HG03103 (cell line): Measurements from ENCODE around the gene SNAI3.

ENCODE experiments used
- ATAC-seq: cut with Tn5 transposase; IDR thresholded peaks from one replicate; pipeline ENCODE4 v1.9.1; 2021; ENCODE audit warnings: low read depth; ENCODE audit not compliant: unreplicated experiment

Gene SNAI3

DNA sequence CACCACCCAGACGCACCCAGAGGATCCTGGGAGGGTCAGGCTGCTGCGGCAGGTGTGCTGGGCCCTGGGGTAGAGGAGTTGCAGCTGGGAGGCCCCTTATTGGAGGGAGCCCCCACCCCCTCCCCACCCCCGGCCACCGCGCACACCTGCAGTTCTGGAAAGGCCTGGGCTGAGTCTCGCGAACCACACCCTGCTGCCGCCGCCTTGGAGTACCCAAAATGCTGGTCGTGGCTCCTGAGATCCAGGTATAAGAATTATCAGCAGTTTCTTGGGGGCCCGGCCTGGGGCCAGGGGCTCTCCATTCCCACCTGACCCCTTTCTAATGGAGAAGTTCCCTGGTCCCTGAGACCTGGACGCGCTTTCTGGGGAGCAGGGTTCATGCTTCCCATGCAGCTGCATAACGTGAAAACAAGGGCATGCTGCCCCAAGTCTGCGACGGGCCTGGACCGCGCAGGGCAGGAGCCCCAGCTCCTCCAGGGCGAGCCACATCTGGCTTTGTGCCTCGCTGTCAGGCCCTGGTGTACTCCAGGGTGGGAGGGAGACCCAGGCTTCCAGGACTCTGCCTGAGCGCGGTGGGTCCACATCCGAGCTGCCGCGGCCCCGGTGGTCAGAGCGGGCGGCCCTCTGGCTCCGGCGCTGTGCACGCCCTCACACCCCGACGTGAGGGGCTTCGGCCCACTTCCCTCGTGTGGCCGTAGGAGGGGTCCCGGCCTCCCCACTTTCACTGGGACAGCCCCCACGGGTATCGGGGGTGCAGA is 7.3 kb upstream of the SNAI3 start:
- no peak for ATAC-seq

DNA sequence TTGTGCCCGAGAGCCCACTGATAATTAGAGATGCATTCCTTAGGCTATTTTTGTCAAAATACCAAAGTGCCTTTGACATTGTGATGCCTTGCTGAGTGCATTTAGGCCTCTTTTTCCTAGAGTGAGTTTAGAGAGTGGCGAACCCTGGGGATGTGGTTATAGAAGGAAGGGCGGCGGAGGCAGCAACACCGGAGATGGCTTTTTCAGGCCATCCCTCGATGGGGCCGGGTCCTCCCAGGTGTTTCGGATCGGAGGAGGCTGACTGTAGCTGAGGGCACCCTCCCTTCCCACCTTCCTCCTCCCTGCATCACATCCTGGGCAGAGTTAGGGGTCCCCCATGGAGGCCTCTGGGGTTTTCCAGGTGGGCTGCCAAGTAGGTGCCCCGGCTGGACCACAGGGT is 6.6 kb upstream of the SNAI3 start:
- no peak for ATAC-seq

DNA sequence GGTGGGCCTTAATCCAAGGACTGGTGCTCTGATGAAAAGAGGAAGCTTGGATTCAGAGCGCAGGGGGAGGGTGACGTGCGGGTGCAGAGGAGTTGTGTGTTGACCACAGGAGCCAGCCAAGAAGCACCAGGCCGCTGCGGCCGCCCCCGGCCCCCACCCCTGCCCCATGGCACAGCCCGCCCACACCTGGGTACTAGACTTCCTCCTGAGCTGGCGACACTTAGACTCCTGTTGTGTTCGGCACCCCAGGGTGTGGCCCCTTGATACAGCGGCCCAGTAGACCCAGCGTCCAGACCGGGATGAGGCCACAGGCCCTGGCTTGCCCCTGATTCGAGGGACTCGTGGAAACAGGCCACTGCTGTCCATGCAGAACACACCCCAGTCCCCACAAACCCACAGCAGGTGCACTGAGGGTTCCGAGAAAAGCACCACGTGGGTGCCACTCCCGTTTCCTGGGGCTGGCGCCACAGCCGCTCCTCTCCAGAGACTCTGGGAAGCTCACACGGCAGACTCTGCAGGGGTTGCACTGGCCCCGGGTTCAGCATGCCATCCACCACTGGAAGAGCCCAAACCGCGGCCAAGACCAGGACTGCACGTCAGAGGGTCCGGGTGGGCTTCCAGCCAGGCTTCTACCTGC is 5.7 kb upstream of the SNAI3 start:
- ATAC-seq, result no peak

DNA sequence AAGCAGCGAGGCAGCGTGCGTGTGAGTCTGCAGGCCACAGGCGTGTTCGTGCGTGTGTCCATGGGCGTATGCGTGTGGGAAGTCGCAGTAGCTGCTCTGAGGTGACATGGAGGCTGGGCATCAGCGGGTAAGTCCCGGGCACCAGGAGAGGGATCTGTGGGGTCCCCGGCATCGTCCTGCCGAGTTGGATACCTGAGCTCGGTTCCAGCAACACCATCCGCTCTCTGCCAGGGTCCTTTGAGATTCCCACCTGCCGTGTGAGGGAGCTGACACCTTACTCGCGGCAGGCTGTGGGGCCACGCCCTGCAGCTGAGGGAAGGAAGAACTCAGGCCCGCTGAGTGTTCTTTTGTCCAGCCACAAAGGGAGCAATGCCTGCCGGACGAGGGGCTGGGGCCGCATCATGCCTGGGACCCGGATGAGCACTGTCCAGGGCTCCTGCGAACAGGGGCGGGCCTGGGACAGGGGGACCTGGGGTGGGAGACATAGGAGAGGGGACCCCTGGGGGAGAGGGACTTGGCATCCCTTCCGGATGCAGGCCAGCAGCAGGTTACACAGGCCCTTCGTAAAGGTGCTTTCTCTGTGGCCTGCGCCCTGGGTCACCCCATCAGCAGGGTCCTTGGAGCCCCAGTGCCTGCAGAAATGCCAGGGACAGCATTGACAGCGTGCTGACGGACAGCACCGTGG is 5.0 kb upstream of the SNAI3 start:
- ATAC-seq, result no peak

DNA sequence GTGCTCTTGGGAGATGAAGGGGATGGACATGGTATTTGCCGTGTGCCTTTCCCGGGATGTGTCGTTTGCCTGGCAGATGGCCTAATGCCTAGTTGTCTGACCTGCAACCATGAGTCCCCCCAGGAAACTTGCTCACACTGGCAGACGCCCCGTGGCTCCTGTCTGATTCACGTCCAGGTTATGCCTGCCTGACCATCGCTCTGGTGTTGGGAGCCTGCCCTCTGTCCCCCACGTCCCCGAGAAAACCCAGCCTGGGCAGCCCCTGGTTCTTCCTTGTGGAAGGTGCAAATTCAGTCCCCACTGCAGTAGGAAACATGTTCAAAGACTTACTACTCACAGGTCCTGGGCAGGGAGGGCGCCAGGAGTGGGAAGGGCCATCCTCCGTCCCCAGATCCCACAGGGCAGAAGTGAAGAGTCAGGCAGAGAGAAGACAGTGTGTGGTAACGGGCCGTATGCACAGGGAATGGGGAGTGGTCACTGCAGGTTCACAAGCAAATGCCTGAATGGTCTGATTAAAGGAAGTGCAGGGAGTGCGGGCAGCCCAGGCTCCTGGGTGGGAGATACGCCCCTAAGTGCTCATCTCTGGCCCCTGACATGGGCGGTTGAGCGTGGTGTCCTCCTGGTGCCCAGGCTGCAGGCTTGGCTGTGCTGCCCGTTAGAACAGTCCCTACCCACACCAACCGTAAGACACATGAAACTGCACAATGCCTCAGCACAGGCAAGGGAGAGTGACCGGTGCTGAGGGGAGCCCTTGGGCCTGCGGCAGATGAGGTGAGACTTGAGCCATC is 4.2 kb upstream of the SNAI3 start:
- no peak for ATAC-seq

DNA sequence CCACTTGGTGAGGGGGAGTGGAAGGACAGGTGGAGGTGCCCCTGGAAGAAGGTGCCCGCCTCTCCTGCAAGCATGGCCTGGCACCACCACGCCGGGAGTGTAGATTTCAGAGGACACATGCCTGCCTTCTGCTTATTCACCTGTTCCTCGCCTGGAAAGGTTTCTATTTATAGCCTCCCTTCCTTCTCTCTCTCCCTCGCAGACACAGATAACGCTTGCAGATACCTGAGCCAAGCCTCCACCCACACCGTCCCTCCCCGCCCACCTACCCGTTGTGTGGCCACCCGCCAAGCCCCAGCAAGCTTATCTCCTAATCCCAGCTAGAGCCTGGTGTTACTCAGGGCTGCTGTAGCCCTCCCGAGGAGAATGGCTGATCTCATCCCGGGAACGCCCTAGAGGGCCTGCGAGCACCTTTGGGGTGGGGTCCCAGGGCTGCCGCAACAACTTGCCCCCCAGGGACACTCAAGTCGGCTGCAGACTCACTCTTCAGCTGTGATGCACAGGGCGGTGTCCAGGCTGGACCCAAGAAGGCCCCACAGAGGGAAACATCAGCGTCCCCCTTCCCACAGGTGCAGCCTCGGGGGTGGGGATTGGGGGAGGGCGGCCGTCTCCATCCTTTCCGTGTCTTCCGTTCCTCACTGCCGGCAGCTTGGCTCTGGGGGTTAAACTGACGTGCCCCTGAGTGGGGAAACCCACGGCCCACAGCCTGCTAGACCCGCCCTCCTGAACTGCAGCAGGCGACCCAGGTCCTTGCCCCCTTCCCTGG is 1.9 kb upstream of the SNAI3 start:
- ATAC-seq, result no peak

DNA sequence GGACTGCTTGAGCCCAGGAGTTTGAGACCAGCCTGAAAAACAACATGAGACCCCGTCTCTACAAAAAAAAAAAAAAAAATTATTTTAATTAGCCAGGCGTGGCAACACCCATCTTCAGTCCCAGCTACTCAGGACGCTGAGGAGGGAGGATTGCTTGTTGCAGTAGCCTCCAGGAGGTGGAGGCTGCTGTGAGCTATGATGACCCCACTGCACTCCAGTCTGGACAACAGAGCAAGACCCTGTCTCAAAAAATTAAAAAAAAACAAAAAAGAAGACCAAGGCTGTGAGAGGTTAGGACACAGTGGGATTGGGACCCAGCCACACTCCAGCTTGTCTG is 1.3 kb upstream of the SNAI3 start:
- no peak for ATAC-seq

DNA sequence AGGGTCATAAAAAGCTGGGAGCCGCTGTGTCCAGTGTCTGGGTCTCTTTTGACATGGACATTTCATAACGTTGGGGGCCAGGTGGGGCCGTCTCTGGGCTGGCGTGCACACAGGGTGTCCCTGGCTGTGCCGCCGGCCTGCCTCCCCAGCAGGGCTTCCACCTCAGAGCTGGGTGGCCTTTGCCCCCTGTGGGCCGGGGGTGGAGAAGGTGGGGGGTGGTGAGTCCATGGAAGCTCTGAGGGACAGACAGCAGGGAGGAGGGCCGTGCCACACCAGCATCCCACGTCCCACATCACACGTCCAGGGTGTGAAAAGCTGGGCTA is 908 bp upstream of the SNAI3 start:
- ATAC-seq, result no peak

DNA sequence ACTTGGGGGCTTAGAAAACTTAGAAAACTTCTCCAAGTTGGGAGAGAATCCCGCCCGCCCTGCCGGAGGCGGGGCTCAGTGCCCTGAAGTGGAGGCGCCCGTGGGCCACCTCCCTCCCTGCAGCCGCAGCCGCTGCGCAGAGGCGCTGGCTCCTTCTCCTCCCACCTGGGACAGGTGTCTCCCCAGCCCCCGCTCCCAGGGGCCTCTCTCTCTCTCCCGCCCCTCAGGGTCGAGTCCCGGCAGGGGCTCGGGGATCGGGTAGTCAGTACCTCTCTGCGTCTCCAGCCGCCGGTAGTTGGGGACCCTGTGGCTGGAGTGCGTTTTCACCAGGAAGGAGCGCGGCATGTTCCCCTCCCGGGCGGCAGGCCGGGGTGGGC is 257 bp downstream of the SNAI3 start:
- ATAC-seq, result no peak

DNA sequence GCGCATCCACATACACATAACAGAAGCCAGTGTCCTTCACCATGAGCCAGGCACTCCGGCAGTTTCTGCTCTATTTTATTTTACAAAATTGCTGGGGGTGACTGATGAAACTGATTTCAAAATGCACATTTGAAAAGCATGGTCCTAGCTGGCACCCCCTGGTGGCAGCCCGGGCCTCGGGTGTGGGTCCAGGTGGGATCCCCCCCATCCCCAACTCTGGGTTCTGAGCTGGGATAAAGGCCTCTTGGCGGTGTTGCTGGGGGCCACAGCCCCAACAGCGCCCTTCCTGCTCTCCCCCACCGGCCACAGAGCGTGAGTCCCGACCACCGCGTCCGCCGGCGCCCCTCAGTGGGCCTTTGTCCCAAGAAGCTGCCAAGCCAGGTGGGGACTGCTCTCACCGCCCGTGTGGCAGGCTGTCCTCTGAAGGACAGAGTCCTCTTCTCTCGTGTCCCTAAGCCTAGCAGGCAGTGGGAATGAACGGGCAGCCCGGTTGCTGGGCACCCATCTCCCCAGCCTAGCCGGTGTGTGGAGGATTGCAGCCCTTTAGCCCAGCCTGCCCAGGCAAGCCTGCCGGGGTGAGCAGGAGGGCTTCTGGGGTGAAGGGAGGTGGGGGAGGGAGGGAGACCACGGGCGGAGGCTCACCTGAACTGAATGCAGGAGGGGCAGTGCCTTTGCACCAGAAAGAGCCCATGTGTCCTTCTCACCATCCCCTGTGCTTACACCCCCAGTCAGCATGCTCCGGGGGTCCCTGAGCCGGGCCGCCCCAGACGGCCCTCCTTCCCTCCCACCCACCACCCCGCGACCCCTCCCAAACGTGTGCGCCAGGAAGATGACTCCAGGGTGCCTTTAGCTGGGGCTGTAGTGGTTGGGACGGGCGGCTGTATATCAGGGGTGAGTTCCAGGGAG is 898 bp downstream of the SNAI3 start:
- ATAC-seq, result no peak

DNA sequence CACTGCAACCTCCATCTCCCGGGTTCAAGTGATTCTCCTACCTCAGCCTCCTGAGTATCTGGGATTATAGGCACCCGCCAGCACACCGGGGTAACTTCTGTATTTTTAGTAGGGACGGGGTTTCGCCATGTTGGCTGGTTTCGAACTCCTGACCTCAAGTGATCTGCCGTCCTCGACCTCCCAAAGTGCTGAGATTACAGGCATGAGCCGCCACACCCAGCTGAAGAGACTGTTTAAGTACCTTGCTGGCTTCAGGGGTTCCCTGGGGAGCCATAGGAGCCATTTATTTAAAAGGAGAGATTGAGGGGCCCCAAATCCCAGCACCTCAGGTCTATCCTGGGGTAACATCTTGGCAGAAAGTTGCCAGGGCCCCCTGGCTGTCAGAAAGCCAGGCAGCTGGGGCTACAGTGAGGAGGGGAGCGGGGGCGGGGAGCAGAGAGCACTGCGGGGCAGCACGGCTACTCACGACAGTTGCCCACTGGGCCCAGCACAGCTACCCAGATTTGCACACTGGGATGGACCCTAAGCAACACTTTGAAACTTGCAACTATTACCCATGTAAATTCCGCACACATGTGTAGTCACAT is 1.6 kb downstream of the SNAI3 start:
- ATAC-seq, result no peak

DNA sequence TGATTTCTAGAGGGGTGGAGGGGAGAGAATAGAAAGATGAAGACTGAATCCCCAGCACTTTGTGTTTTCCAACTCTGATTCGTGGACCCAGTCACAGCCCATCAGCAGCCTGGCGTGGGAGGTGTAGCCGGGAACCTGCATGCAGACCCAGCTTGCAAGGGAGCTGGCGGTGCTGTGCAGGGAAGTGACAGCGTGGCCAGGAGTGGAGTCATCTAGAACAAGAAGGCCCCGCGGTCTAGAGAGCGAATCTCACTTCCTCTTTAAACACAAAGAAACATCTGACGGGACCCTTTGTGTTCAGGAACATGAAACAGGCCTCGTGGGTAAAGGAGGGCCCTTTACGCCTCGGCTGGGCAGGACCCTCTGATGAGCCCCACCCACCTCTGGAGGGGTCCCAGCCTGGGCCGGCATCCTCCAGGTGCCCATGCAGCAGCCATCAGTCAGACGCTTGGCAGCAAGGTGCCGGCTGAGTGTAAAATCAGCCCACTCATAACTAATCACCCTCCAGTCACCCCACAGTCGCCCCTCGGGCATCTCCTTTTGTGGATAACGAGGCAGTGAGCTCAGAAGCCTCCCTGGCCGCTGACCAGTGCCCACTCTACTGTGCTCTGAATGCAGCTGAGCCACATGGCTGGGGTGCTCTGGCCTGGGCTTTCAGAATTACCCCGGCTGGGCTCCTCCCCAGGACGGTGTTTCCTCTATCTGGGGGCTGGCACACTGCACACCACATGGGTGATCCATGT is 4.4 kb downstream of the SNAI3 start:
- ATAC-seq, result peak; percentile 71

DNA sequence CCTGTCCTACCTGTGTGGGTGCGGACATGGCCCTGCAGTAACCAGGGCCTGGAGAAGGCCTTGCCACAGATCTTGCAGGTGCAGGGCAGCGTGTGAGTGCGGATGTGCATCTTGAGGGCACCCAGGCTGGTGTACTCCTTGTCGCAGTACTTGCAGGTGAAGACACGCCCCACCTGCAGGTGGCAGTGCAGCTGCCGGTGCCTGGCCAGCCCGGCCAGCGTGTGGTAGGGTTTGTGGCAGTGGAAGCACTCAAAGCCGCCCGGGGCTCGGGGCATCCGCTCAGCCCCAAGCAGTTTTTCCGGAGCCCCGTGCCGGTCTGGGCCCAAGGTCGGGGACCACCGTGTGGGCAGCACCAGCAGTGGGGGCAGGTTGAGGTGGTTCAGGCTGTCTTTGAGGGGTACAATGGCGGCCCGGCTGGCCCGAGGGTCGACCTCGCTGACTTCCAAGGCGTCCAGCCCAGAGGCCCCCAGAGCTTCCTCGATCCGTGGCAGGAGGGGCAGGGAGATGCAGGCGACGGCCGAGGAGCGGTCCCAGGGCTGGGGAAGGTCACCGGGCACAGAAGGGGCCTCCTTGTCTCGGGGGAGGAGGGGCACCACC is 5.1 kb downstream of the SNAI3 start:
- peak; percentile 6 for ATAC-seq

DNA sequence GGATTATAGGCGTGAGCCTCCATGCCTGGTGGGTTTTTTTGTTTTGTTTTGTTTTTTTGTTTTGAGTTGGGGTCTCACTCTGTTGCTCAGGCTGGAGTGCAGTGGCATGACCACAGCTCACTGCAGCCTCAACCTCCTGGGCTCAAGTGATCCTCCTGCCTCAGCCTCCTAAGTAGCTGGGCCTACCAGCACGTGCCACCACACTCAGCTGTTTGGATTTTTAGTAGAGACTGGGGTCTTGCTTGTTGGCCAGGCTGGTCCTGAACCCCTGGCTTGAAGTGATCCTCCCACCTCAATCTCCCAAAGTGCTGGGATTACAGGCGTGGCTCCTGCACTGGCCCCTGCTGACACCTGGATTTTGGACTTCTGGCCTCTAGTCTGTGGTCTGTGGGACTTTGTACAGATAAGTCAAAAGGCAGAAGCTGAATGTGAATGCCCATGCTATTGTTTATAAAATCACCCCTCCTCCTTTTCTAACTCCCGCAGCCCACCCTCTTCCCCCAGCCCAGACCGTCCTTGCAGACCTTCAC is 5.7 kb downstream of the SNAI3 start:
- no peak for ATAC-seq

DNA sequence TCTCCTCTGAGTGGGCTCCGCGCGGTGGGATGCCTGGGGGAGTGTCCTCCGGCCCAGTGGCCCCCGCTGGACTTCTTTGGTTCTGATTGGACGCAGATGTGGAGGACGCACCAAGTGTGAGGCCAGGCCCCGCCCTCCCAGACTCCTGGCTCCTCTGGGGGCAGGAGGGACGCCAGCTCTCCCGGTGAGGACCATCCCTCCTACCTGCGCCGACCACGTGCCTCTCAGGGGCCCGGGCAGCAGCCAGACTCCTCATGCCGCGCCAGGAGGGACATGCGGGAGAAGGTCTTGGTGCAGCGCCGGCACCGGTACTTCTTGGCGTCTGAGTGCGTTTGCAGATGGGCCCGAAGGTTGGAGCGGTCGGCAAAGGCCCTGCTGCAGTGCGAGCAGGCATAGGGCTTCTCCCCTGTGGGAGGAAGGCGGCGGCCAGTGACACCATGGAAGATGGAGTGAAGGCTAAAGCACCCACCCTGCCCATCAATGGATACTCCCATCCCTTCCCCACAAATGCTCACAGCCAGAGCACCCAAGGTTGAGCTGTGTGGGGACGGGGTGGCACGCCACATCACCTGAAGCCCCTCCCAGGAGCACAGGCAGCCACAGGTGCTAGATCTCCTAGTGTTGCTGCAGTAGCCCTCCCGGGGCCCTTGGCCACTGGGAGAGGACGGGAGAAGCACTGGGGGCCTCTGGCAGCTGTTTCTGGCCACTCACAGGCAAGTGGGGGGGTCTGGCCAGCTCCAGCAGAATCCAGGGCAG is 7.9 kb downstream of the SNAI3 start:
- ATAC-seq, result no peak

DNA sequence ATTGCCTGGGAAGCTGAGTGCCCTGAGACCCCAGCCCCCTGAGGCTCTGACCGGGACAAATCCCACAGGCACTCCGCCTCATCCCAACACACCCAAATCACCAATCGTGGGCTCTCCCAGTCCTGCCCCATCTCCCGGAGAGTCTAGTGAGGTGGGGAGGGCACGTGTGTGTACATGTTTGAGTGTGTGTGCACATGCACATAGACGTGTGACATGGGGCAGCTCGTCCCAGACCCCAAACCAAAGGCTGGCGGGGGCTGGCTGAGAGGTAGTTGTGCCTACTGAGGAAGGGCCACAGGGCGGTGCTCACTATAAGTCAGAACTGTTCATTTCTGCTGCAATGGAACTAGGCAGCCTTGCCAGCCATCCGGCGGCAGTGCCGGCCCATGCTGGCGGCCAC is 8.6 kb downstream of the SNAI3 start:
- no peak for ATAC-seq

DNA sequence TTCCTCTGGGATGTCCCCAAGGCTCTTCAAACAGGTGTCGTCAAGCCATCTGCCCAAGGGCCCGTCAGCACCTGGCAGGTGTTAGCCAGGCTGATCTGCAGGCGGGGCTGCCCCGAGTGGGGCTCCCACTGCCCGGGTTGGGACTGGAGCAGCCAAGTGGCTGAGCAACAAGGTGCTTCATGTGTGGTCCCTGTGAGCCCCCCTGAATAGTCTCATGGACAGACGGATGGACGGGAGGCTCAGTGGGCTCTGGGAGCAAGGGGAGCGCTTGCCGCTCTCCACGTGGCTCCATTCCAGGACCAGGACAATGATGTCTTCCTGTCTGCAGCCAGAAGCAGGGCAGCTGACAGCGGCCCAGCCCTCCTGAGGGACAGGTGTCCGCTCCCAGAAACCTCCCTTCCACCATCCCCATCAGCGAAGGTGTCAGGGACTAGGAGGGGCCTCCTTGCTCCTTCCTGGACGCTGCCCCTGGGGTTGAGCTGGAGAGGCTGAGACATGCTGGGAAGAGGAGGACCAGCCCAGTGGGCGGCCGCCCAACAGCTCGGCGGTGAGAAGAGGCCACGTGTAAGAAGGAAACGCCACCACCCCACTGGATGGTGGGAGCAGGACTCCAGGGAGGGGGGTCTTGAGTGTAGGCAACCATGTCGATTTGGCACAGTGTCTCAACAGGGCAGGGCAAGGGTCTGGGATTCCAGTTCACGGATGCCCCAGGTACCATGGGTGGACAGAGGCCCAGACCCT is 9.6 kb downstream of the SNAI3 start:
- no peak for ATAC-seq
